Diencephalon (tissue), 1 donor: Measurements from ENCODE around the gene FAM209B. TPM values are rescaled to one million over a fixed set of nuclear protein-coding genes. Genes with fewer than 3 reads are reported as not detected.

ENCODE experiments used
- total RNA-seq: library from RNA; depleted of rRNA; stranded (reverse); fragments of >200 nt; gene quantifications from one replicate; pipeline ENCODE4 v1.2.3, GENCODE V29; 2014

The FAM209B gene, protein sequence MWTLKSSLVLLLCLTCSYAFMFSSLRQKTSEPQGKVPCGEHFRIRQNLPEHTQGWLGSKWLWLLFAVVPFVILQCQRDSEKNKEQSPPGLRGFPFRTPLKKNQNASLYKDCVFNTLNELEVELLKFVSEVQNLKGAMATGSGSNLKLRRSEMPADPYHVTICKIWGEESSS
- not detected for total RNA-seq

GRCh38 chr20:56532946-56533345, at the start of gene FAM209B:
Gene FAM209B, plus strand, starts transcription at chr20:56533246. Its CDS starts 96 bp downstream, at chr20:56533342.

GRCh38 chr20:56524444-56524843, 8.6 kb upstream of the FAM209B start, which contains the start of gene FAM209A:
Gene FAM209A, plus strand, starts transcription at chr20:56524744. Its CDS starts 65 bp downstream, at chr20:56524809.

Other genes with a start within 250 kb of the FAM209B start
- 17.3 TPM for gene FAM210B, start 174.3 kb upstream of the FAM209B start, total RNA-seq
- gene AURKA, start 141.0 kb upstream of the FAM209B start, total RNA-seq = 8.3 TPM
- 27.2 TPM for gene CSTF1, start 140.6 kb upstream of the FAM209B start, total RNA-seq
- gene CASS4, start 121.0 kb upstream of the FAM209B start, total RNA-seq = 0.69 TPM
- gene RTF2, start 64.6 kb upstream of the FAM209B start, total RNA-seq = 56.1 TPM
- gene FAM209A, start 8.5 kb upstream of the FAM209B start, total RNA-seq = not detected
- under 0.01 TPM for gene TFAP2C, start 96.1 kb downstream of the FAM209B start, total RNA-seq